22Rv1 (cell line): ENCODE results near the gene PNPLA6.

ENCODE experiments used
- H3K27ac ChIP-seq: fragments of 450-650 bp; 2 replicates; pipeline ENCODE4 v1.5.1; 2017
- CTCF ChIP-seq: fragments of 450-650 bp; IDR thresholded peaks from 2 replicates; pipeline ENCODE4 v1.5.1; 2017; ENCODE audit warnings: mild to moderate bottlenecking
- ZFX ChIP-seq: fragments of 450-650 bp; IDR thresholded peaks from 2 replicates; pipeline ENCODE4 v1.6.1; 2017; ENCODE audit warnings: antibody characterized with exemption, borderline replicate concordance

PNPLA6 gene

DNA sequence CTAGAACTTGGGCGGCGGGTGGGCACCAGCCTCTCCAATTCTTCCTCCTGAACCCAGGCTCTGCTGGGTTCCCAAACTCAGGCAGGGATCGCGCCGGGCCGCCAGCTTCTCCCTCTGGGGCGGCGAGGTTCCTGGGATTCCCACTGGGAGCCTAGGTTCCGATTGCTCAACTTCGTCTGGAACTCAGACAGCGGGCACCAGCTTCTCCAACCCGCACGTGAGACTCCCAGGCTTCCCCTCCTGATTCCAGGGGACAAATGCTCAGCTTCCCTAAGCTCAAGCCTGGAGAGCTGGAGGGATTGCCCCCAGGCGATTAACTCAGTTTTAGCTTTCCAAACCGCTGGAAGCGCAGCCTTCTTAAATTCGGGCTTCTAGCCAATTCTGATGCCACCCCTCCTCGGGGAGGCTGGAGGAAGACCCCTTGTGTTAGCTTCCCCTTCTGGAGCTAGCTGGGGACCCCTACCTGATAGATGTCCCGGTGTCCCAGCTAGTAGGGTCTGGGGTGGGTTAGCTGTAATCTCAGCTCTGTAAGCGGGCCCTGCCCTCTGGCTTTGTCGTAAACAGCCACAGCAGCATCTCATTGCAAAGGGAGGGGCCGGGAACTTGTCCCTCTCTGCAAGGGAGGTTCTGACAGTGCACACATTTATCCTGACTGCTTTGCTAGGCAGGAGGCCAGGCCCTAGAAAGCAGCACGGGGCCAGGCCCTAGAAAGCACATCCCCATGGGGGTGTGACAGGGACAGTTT is 12.4 kb upstream of the PNPLA6 start:
- H3K27ac ChIP-seq = no peak overlapping the region
- TF ChIP-seq ZFX (no peak), CTCF (no peak)

DNA sequence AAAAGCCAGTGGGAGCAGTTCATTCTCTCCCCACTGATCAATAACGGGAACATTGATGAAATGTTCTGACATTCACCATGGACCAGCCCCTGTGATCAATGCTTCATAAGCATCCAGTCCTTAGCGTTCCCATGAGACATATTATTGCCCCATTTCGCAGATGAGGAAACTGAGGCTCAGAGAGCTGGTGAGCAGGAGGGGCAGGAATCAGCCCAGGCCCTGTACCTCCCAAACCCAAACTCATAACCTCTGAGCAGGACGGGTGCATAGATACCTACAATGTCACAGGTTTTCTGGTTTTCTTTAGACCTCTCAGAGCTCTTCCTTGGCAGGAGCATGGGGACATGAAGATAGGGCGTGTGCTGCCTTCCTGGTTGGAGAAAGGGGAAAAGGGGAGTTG is 11.0 kb upstream of the PNPLA6 start:
- TF ChIP-seq CTCF = no peak
- no peak for TF ChIP-seq ZFX
- H3K27ac ChIP-seq = no peak overlapping the region

DNA sequence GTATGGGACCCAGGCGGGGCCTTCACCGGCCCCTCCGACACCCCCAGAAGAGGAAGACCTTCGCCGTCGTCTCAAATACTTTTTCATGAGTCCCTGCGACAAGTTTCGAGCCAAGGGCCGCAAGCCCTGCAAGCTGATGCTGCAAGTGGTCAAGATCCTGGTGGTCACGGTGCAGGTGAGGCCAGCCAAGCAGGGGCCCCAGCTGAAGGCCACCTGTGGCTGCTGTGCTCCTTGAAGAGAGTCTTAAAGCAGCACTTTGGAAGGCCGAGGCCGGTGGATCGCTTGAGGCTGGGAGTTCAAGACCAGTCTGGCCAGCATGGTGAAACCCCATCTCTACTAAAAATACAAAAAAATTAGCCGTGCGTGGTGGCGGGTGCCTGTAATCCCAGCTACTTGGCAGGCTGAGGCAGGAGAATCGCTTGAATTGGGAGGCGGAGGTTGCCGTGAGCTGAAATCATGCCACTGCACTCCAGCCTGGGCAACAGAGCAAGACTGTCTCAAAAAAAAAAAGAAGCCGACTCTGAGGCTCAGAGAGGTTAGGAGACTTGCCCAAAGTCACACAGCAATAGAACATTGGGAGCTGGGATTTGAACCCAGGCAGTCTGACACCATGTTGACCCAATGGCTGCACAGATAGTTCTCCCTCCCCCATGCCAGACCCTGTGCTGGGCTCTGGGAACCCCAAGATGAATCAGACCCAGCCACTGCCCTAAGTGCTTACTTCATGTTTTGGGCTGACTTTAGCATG is 10.4 kb upstream of the PNPLA6 start:
- no peak overlapping the region for H3K27ac ChIP-seq
- TF ChIP-seq CTCF (no peak), ZFX (no peak)

DNA sequence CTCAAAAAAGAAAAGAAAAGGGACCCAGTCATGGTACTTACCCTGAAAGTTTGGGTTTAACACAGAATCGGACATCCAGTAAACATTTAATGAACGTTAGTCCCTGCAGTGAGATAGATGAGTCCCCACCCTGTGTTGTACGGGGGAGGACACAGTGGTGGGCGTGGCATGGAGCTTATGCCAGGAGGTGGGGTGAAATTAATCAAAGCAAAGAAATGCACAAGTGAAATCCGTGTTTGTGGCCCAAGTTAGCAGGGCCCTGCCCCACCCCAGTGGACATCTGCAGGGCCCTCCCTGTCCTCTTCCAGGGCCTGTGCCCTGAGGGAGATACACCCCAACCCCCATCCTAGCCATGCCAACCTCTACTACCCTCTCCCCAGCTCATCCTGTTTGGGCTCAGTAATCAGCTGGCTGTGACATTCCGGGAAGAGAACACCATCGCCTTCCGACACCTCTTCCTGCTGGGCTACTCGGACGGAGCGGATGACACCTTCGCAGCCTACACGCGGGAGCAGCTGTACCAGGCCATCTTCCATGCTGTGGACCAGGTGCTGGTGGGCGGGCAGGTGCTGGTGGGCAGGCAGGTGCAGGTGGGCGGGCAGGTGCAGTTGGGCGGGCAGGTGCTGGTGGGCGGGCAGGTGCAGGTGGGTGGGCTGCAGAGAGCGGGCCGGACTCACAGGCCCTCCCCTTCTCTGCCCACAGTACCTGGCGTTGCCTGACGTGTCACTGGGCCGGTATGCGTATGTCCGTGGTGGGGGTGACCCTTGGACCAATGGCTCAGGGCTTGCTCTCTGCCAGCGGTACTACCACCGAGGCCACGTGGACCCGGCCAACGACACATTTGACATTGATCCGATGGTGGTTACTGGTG is 9.2 kb upstream of the PNPLA6 start:
- no peak overlapping the region for H3K27ac ChIP-seq
- TF ChIP-seq CTCF = no peak
- TF ChIP-seq ZFX = no peak

- H3K27ac ChIP-seq = no peak overlapping the region
- TF ChIP-seq ZFX = no peak
- TF ChIP-seq CTCF = no peak
Observed at GRCh38 chr19:7527516-7528191, 7.9 kb upstream of the PNPLA6 start.

DNA sequence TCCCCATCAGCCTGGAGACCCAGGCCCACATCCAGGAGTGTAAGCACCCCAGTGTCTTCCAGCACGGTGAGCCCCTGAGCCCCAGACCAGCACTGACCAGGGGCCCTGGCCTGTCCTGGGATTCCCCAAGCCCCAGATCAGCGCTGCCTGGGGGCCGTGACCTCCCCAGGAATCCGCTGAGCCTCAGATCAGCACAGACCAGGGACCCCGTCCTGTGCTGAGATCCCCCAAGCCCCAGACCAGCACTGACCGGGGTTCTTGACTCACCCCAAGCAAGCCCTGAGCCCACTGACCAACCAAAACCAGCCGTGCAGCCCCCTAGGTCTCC is 7.4 kb upstream of the PNPLA6 start:
- TF ChIP-seq CTCF = no peak
- no peak for TF ChIP-seq ZFX

More for the DNA sequence above, 7.4 kb upstream of the PNPLA6 start:
- no peak overlapping the region for H3K27ac ChIP-seq
